Measurements from ENCODE around the gene PPEF2.

DNA sequence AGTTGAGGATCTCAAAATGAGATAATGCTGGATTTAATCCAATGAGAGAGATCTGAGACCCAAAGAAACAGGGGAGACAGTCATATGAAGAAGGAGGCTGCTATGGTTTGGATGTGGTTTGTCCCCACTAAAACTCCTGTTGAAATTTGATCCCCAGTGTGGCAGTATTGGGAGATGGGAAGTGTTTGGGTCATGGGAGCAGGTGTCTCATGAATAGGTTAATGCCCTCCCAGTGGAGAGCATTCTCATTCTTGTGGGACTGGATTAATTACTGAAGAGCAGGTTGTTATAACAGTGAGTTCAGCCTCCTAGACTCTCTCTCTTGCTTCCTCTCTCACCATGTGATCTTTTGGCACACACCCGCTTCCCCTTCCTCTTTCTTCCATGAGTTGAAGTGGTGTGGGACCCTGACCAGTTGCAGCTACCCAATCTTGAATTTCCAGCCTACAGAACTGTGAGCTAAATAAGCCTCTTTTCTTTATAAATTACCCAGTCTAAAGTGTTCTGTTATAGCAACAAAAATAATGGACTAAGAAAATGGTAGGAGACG is 70.3 kb downstream of the PPEF2 start:
- TF ChIP-seq CTCF (IDR thresholded peaks at IDR 0.05) (no peak), POLR2A (IDR thresholded peaks at IDR 0.05) (no peak)
